HG03565 (cell line): Measurements from ENCODE around the gene RNASEL.
A peak's percentile ranks its signal among the peaks of the same experiment; 100 is the strongest.
"Not testable (repeated sequence)": the region's sequence is repeated elsewhere in the genome, so short reads cannot be mapped to it uniquely, and the experiment has no call there.

ENCODE experiments used
- ATAC-seq: cut with Tn5 transposase; IDR thresholded peaks from one replicate; pipeline ENCODE4 v1.9.1; 2021; ENCODE audit warnings: mild to moderate bottlenecking, moderate library complexity; ENCODE audit not compliant: unreplicated experiment

Gene RNASEL, protein sequence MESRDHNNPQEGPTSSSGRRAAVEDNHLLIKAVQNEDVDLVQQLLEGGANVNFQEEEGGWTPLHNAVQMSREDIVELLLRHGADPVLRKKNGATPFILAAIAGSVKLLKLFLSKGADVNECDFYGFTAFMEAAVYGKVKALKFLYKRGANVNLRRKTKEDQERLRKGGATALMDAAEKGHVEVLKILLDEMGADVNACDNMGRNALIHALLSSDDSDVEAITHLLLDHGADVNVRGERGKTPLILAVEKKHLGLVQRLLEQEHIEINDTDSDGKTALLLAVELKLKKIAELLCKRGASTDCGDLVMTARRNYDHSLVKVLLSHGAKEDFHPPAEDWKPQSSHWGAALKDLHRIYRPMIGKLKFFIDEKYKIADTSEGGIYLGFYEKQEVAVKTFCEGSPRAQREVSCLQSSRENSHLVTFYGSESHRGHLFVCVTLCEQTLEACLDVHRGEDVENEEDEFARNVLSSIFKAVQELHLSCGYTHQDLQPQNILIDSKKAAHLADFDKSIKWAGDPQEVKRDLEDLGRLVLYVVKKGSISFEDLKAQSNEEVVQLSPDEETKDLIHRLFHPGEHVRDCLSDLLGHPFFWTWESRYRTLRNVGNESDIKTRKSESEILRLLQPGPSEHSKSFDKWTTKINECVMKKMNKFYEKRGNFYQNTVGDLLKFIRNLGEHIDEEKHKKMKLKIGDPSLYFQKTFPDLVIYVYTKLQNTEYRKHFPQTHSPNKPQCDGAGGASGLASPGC

DNA sequence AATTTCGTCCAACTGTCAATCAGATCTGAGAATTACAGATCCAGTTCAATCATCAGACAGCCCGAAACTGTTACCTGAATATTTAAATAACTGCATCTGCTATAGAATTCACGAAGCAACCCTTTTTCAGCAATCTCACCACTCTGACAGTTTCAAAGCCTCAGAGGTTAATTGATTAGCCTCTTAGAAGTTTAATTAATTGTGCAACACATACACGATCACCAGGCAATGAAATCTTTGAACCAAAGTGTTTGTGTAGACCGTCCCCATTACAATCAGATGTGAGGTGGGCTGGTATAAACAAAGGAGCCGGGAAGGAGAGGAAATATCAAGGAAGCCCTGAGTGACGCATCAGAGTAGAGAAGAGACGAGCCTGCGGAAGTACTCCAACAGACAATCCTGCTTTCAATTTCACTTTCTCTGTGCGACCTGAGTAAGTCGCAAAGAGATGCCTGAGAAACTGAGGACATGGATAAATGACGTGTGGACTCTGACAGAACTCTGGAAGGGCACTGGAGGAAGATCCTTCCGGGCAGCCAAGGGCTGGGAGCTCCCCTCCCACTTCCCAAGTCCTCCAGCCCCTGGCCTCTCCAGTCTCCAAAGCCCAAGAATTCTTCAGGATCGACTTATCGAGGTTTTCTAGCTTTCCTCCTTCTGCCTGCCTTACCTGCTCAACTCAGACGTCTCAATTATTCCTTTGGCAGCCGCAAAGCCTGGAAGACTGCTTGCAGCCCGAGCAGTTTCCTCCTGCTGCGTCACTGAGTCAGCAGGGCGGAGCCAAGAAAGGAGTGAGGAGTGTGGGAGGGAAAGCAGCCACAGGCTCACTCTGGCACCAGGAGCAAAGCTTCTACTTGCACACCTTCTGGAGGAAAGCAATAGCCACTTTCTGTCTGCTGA lies at the start of gene RNASEL:
RNASEL (minus strand) TSS at position 757 of the 897 bp plus-strand sequence. CDS start 2,450 bp downstream, outside the sequence.
- ATAC-seq, result peak; percentile 72

DNA sequence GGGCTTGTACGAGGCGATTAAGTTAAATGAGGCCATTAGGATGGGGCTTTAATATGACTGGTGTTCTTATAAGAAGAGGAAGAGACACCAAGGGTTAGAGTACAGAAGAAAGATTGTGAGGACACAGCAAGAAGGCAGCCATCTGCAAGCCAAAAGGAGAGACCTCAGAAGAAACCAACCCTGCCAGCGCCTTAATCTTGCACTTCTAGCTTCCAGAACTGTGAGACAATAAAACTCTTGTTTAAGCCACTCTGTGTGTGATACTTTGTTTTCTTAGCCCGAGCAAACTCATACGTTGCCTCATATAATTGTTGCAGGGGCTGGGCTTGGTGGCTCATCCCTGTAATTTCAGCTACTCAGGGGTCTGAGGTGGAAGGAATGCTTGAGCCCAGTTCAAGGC lies 48.7 kb upstream of the RNASEL start:
- no peak for ATAC-seq

DNA sequence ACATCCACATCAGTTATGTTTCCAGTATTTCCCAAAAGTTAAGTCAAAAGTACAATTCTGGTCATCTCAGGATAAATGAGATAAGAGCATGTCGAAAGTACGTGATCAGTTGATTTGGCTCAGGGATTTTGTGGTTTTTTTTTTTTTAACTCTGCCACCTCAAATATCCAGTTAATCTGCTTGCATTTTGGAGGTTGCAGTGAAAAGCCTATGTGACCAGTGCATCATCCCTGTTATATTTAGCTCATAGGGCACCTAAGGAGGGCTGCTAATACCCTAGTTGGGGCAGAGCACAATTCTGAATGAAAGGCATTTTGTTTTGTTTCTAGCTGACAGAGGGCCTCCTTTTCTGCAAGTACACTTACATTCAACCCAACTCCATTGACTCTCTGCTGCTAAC lies 46.8 kb upstream of the RNASEL start:
- ATAC-seq, result no peak

DNA sequence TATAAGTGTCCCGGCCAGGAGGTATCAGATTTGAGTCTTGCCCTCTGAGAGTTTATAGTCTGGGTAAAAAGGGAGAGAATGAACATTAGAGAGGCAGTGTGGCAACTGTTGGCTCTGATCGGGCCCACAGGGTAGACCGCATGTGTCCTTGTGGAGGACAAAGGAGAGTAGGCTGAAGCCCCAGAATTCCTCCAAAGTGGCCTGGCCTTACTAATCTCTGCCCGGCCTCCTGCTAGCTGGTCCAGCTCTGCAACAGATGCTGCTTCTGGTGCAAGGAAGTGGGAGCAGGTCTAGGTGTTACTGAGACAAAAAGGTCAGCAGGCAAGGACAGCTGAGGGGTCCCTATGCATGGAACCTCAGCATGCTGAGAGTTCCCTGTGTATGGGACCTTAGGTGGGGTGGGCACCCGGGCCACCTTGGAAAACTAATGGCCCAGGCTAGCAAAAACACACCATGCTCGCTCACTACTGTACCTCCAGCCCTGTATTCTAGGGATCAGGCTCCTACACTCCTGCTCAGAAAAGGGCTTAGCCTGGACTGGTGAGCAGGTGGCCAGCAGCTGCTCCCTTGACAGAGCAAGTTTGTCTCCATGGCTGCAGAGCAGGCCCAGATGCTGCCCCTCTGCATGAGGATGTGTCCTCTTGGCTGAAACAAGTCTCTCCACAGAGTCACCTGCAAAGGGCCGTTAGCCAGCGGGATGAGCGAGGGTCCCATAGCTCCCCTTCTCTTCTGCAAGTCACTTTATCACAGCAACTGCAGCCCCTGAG lies 45.4 kb upstream of the RNASEL start:
- no peak for ATAC-seq

DNA sequence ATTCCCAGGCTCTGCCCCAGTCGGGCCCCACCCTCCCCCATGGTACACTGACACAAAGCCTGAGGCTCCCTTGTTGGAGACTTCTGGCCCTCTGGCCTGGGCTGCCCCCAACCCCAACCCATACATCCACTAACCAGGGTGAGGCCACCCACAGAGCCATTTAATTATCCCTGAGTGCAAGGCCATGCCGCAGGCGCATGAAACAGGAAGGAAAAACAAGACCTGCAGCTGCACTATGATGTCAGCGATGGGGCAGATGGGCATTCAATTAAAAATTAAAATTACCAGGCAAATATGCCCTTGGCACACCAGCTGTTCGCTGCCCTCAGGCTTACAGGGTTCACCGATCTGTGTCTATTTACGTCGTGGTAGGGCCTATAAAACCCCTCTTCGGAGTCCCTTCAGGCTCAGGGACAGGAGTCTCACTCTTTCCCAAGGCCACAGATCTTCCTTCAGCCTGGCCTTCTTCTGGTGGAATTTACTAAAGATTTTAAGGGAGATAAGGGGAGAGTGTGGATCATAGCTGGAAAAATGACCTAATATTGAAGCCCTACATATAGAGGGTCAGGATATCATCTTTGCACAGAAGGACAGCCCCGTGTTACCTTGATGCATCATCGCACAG lies 44.7 kb upstream of the RNASEL start:
- no peak for ATAC-seq

DNA sequence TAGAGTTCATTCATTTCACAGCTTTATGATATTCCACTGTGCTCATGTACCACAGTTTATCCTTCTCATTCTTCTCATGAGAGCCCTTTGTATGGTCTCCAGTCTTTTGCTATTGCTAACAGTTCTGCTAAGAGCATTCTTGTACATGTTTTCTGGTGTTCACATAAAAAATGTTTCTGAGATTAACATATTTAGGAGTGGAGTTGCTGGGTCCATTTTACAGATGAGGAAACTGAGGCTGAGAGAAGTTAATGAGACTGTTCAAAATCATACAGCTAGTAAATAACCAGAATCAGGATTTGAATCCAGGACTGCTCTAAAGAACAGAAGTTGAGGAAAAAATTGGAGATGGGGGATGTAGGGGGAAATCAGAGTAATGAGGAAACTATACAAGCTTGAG lies 44.0 kb upstream of the RNASEL start:
- ATAC-seq, result no peak

DNA sequence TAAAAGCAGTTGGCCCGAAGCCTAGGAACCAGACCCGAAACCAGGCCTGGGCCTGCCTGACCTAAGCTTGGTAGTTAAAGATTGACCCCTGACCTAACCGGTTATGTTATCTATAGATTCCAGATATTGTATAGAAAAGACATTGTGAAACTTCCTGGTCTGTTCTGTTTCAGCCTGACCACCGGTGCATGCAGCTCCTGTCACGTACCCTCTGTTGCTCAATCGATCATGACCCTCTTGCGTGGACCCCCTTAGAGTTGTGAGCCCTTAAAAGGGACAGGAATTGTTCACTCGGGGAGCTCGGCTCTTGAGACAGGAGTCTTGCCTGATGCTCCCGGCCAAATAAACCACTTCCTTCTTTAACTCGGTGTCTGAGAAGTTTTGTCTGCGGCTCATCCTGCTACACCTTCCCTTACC lies 43.4 kb upstream of the RNASEL start:
- ATAC-seq, result not testable (repeated sequence)

DNA sequence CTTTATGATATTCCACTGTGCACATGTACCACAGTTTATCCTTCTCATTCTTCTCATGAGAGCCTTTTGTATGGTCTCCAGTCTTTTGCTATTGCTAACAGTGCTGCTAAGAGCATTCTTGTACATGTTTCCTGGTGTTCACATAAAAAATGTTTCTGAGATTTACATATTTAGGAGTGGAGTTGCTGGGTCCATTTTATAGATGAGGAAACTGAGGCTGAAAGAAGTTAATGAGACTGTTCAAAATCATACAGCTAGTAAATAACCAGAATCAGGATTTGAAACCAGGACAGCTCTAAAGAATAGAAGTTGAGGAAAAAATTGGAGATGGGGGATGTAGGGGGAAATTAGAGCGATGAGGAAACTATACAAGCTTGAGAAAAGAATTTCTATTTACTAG lies 42.9 kb upstream of the RNASEL start:
- no peak for ATAC-seq

DNA sequence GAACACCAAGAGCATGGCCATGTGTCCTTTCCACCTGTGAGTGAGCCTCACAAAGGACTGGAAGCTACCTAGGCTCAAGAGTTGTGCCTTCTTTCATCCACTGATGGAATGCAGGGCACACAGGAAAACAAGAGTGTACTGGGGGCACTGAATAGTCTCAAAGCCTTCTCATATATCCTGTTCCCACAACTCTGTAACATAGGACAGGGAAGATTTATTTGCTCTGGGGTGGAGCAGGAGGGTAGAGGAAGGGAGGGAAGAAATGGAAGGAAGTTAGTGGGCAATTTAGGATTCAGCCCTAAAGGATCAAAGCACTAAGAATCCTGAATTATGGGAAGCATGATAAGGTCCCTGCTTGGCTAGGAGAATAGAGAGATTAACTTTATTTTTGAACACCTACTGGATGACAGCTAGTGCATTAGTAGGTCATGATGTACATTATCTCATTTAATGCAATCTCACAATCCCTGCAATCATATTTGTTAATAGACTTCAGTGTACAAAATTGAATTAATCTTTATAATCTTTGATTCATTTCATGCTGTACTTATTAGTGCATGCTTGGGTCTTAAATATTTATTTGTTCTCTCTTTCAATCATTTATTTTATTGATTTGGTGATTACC lies 42.1 kb upstream of the RNASEL start:
- no peak for ATAC-seq

DNA sequence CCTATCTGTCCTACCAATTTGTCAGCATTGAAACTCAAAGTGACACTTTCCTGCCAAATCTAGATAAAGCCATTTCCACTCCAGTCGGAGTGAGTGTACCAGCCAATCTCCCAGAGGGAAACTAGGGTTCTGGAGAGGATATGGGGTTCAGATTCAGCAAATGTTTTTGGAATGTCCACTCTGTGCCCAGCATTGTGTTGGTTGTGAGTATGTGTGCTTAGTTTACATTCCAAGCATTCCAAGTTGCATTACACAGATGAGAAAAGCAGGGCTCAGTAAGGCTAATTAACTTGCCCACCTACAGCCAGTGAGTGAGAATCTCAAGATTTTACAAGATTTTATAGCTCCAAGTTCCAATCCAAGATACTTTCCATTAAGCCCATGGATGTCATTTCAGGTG lies 41.5 kb upstream of the RNASEL start:
- no peak for ATAC-seq

DNA sequence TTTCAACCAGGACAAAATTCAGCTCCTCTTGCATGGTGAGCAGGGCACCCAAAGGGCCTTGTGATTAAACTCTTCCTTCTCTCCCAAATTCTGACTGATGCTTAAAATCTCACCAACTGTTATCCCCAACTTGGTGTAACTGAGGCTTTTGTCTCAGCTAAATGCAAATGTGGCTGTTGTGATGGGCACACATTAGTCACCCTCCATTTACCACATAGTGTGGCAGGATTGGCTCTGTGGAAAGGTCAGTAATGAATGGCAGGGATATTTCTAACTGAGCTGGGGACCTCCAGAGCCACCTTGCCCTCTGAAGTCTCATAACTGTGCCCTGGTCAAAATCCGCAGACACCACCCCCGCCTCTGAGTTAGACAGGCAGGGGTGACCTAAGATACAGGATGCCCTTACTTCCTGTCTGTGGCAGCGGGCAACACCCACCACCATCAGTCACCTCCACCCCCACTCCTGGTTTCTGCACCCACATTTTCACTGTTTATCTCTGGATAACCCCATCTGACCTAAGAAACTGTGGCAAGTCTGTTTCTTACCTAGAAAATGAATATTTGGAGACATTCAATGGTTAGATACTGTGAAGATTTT lies 40.5 kb upstream of the RNASEL start:
- no peak for ATAC-seq

DNA sequence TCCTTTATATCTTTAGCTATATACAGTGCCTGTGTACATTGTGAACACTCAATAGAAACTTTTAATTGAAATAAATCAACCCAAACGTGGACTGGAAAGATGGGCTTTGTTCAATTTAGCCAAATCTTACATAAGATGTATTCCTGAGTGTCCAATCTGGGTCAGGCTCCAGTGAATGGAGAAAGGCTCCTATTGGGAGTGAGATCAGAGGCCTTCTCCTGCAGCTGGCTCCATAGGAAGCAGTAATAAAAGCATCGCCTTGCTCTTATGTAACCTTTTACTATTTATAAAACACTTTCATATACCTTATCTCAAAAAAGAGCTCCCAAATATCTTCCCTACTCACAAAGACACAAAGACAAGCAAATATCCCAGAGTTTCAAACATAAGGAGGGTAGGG lies 40.0 kb upstream of the RNASEL start:
- no peak for ATAC-seq

DNA sequence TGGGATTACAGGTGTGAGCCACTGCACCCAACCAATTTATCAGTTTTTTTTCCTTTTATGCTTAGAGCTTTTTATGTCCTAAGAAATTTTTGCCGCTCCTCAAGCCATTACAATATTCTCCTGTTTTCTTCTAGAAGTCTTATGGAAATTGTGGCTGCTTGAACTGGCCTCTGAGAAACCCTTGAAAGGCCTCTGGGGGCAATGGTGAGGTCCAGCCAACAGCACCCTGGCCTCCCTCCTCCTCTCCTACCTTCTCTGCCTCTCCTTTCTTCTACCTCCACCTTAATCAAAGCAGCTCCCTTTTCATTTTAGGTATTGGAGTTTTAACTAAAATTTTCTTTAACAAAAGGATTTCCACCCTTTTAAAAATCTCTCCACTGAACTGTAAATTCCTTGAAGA lies 39.6 kb upstream of the RNASEL start:
- ATAC-seq, result no peak

DNA sequence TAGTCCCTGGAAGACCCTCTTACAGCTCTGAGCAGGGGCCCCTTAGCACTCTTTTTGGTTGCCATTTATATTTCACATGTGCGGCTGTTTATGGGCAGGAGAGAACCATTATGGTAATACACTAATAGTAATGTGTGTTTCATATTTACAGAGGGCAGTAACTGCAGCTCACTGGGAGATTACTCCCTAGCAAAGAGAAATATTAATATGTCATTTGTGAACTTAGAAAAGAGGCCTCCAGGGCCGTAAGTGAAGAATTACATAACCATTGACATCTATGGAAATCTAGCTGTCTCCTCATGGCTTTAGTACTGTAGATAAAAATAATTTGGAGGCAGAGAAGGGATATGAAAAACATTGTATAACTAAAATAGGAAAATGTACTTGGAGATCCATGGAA lies 38.6 kb upstream of the RNASEL start:
- ATAC-seq, result no peak

DNA sequence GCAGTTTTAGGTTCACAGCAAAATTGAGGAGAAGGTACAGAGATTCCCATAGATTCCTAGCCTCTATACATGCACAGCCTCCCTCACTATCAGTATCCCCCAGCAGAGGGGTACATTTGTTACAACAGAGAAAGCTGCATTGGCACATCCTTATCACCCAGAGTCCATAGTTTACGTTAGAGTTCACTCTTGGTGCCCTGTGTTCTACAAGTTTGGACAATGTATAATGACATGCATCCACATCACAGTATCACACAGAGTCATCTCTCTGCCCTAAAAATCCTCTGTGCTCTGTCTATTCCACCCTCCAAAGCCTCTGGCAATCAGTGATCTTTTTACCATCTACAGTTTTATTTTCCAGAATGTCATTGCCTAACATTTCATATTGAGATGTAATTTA lies 37.5 kb upstream of the RNASEL start:
- no peak for ATAC-seq

DNA sequence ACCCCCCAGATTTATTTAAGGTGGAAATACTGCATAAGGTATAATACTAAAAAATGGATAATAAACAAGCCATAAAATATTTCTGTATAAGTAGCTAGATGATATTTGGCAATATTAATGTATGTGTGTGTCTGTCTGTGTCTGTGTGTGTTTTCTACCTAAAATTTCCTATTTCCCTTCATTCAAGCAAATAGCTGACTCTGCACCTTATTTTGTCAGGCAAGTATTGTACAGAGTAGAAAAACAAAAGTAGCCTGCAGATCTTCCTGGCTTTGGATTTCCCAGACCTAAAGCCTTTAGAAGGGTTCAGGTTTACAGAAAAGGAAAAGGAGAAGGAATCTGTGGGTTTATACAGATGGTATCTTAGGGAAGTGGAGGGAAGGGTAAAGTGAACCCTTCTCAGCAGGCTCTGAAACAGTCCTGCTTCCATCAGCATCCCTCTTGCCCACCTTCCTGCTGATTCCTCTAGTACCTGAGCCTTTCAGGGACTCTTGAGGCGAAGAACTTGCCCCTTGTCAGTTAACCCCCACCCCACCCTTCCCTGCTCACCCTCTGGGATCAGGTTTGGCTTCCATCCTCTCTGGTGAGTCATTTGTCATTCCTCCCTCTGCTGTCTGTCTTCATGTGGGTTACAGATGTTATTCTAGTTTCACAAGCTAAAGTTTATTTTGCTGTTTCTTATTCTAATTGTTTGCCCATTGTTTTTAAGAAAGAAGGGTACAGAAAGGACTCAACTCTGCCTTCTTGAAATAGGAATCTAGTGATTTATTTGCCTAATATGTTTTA lies 36.9 kb upstream of the RNASEL start:
- ATAC-seq, result no peak

DNA sequence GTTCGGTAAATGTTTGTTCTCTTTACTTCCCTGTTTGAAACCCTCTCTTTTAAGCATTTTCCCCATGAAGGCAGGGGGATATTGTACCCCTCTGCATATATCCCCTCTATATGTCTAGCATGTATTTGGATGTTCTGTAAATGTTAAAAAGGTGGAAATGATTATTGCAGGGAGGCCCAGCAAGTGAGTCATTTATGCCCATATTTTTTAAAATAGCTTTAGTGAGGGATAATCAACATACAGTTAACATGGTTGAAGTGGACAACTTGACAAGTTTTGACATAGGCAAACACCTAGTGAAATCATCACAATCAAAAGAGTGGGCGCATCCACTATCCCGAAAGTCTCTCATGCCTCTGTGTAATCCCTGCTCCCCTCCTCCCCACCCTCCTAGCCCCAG lies 36.0 kb upstream of the RNASEL start:
- no peak for ATAC-seq

DNA sequence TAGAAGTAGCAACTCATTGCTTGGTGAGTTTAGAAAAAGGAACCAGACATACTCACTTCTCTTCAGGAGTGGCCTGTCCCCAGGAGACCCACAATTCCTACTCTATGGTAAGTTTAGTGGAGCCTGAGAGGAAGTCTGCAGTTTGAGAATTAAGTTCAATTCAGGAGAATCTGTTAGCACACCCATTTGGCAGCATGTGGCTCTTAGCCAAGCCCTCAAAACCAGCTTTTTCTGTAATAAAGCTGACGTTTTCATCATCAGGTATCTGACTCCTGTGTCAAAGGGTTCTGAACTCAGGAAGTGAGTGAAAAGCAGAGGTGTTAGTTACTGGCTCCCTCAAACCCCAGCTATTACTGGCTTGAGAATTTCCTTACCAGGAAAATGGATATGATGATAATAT lies 35.5 kb upstream of the RNASEL start:
- ATAC-seq, result no peak
